SK-N-SH (cell line): Measurements from ENCODE around the gene LSM10.

Experiments used
- CTCF ChIP-seq: fragments of 200-600 bp; sonication (generic); IDR thresholded peaks from 2 replicates; pipeline ENCODE4 v1.6.1; 2017; ENCODE audit warnings: antibody characterized with exemption, mild to moderate bottlenecking, moderate library complexity
- EP300 ChIP-seq, 2 experiments: IDR thresholded peaks; 2 replicates each; pipeline versions ENCODE4 v1.4.0 to v1.6.1; 2012; ENCODE audit warnings: borderline replicate concordance in 1 of 2, low read depth in 1 of 2, low read length in 1 of 2
- FOXJ3 ChIP-seq: sonication (generic); formaldehyde crosslinking; IDR thresholded peaks from 2 replicates; pipeline ENCODE4 v1.5.1; 2020; ENCODE audit warnings: mild to moderate bottlenecking, missing genetic modification reagents
- FOXM1 ChIP-seq: IDR thresholded peaks from 2 replicates; pipeline ENCODE4 v1.4.0; 2012; ENCODE audit warnings: low read depth, mild to moderate bottlenecking
- GABPA ChIP-seq: IDR thresholded peaks from 2 replicates; pipeline ENCODE4 v1.4.0; 2012; ENCODE audit warnings: low read depth, mild to moderate bottlenecking
- JUND ChIP-seq: IDR thresholded peaks from 2 replicates; pipeline ENCODE4 v1.4.0; 2012
- MAX ChIP-seq: IDR thresholded peaks from 2 replicates; pipeline ENCODE4 v1.4.0; 2012; ENCODE audit warnings: low read depth
- NRF1 ChIP-seq: IDR thresholded peaks from 2 replicates; pipeline ENCODE4 v1.6.1; 2012; ENCODE audit warnings: low read depth, mild to moderate bottlenecking, low read length
- PBX3 ChIP-seq: IDR thresholded peaks from 2 replicates; pipeline ENCODE4; 2012
- POLR2AphosphoS5 ChIP-seq: IDR thresholded peaks from 2 replicates; pipeline ENCODE4 v1.6.1; 2012; ENCODE audit warnings: low read depth, low read length
- REST ChIP-seq: IDR thresholded peaks from 2 replicates; pipeline ENCODE4 v1.6.1; 2012; ENCODE audit warnings: mild to moderate bottlenecking, low read depth, low read length, moderate library complexity
- TEAD4 ChIP-seq: IDR thresholded peaks from 2 replicates; pipeline ENCODE4 v1.4.0; 2012; ENCODE audit warnings: mild to moderate bottlenecking, borderline replicate concordance; ENCODE audit not compliant: insufficient read depth
- YY1 ChIP-seq: IDR thresholded peaks from 2 replicates; pipeline ENCODE4 v1.4.0; 2012; ENCODE audit warnings: low read depth, mild to moderate bottlenecking

GRCh38 chr1:36433102-36433501 is 35.4 kb upstream of the LSM10 start:
- TF ChIP-seq NRF1 (no peak), CTCF (no peak), YY1 (no peak), PBX3 (no peak), MAX (no peak), POLR2AphosphoS5 (no peak), REST (no peak), GABPA (no peak), EP300 (IDR thresholded peaks at IDR 0.05; ENCODE audit: borderline replicate concordance in 1 of 2, low read depth in 1 of 2, low read length in 1 of 2) (no peak), JUND (no peak), FOXJ3 (CRISPR knock-in tag) (no peak), FOXM1 (no peak), TEAD4 (no peak)
